HepG2 (cell line): ENCODE results near the gene KRI1. TPM values are rescaled to one million over a fixed set of nuclear protein-coding genes. Genes with fewer than 3 reads are reported as not detected.
A peak's percentile ranks its signal among the peaks of the same experiment; 100 is the strongest.

Experiments
- BORCS8-MEF2B ChIP-seq: sonication (generic); formaldehyde crosslinking; IDR thresholded peaks from 2 replicates; pipeline ENCODE4 v1.8.0; 2022; ENCODE audit warnings: mild to moderate bottlenecking, missing genetic modification reagents
- CHD4 ChIP-seq: fragments of 200-600 bp; sonication (generic); IDR thresholded peaks from 2 replicates; pipeline ENCODE4 v1.7.0; 2017; ENCODE audit warnings: mild to moderate bottlenecking, low read length, borderline replicate concordance
- CSRNP1 ChIP-seq: sonication (generic); formaldehyde crosslinking; IDR thresholded peaks from 2 replicates; pipeline ENCODE4 v1.8.1; 2023; ENCODE audit warnings: mild to moderate bottlenecking, missing genetic modification reagents
- DDIT3 ChIP-seq: sonication (generic); formaldehyde crosslinking; IDR thresholded peaks from 2 replicates; pipeline ENCODE4 v1.4.0; 2020; ENCODE audit warnings: mild to moderate bottlenecking, missing genetic modification reagents
- FOXC1 ChIP-seq: sonication (generic); formaldehyde crosslinking; IDR thresholded peaks from 2 replicates; pipeline ENCODE4 v1.8.0; 2022; ENCODE audit warnings: mild to moderate bottlenecking, missing genetic modification reagents, borderline replicate concordance
- GABPB1 ChIP-seq: IDR thresholded peaks from 2 replicates; pipeline ENCODE4 v1.6.1; 2016; ENCODE audit warnings: mild to moderate bottlenecking, missing genetic modification reagents, moderate library complexity, missing compliant biosample characterization
- GTF3A ChIP-seq: sonication (generic); formaldehyde crosslinking; conservative IDR thresholded peaks from 2 replicates; pipeline ENCODE4 v1.4.0; 2020; ENCODE audit warnings: mild to moderate bottlenecking, missing genetic modification reagents
- NFIC ChIP-seq: IDR thresholded peaks from 2 replicates; pipeline ENCODE4 v1.6.1; 2012; ENCODE audit warnings: mild to moderate bottlenecking, low read length, inconsistent platforms
- NR2C2 ChIP-seq: sonication (generic); formaldehyde crosslinking; IDR thresholded peaks from 2 replicates; pipeline ENCODE4 v1.4.0; 2020; ENCODE audit warnings: missing genetic modification reagents, mild to moderate bottlenecking, moderate library complexity, borderline replicate concordance
- PAF1 ChIP-seq: IDR thresholded peaks from 2 replicates; pipeline ENCODE4 v1.6.1; 2016; ENCODE audit warnings: missing genetic modification reagents, missing compliant biosample characterization
- PAWR ChIP-seq: sonication (generic); formaldehyde crosslinking; IDR thresholded peaks from 2 replicates; pipeline ENCODE4 v1.4.0; 2020; ENCODE audit warnings: missing genetic modification reagents, mild to moderate bottlenecking, borderline replicate concordance
- REL ChIP-seq: sonication (generic); formaldehyde crosslinking; conservative IDR thresholded peaks from 2 replicates; pipeline ENCODE4 v1.8.0; 2022; ENCODE audit warnings: mild to moderate bottlenecking, missing genetic modification reagents, moderate library complexity
- RFX1 ChIP-seq: fragments of 450-650 bp; IDR thresholded peaks from 2 replicates; pipeline ENCODE4 v1.6.1; 2017
- RFX3 ChIP-seq: IDR thresholded peaks from 2 replicates; pipeline ENCODE4 v1.6.1; 2016; ENCODE audit warnings: missing biosample characterization, missing genetic modification reagents
- SALL1 ChIP-seq: sonication (generic); formaldehyde crosslinking; IDR thresholded peaks from 2 replicates; pipeline ENCODE4 v1.8.0; 2022; ENCODE audit warnings: mild to moderate bottlenecking, missing genetic modification reagents
- SMC3 ChIP-seq: IDR thresholded peaks from 2 replicates; pipeline ENCODE4 v1.6.1; 2011; ENCODE audit warnings: low read length, improper control_type of control experiment
- SMYD3 ChIP-seq: sonication (generic); formaldehyde crosslinking; IDR thresholded peaks from 2 replicates; pipeline ENCODE4 v1.8.1; 2023; ENCODE audit warnings: mild to moderate bottlenecking, missing genetic modification reagents
- TFDP1 ChIP-seq: IDR thresholded peaks from 2 replicates; pipeline ENCODE4 v1.6.1; 2016; ENCODE audit warnings: missing compliant biosample characterization, missing genetic modification reagents, borderline replicate concordance
- ZBTB2 ChIP-seq: sonication (generic); formaldehyde crosslinking; IDR thresholded peaks from 2 replicates; pipeline ENCODE4 v1.8.0; 2022; ENCODE audit warnings: low read depth, missing genetic modification reagents
- ZEB1 ChIP-seq: IDR thresholded peaks from 2 replicates; pipeline ENCODE4 v1.6.1; 2012; ENCODE audit warnings: mild to moderate bottlenecking, low read depth, inconsistent platforms; ENCODE audit not compliant: insufficient replicate concordance
- ZKSCAN1 ChIP-seq: fragments of 150-350 bp; IDR thresholded peaks from 2 replicates; pipeline ENCODE4 v1.6.1; 2014; ENCODE audit warnings: low read length
- ZNF331 ChIP-seq: sonication (generic); formaldehyde crosslinking; IDR thresholded peaks from 2 replicates; pipeline ENCODE4 v1.4.0; 2020; ENCODE audit warnings: missing genetic modification reagents
- ZNF629 ChIP-seq: sonication (generic); formaldehyde crosslinking; conservative IDR thresholded peaks from 2 replicates; pipeline ENCODE4 v1.5.0; 2020; ENCODE audit warnings: missing genetic modification reagents
- ZNF780A ChIP-seq: sonication (generic); formaldehyde crosslinking; IDR thresholded peaks from 2 replicates; pipeline ENCODE4 v1.8.0; 2022; ENCODE audit warnings: mild to moderate bottlenecking, missing genetic modification reagents, moderate library complexity
- polyA plus RNA-seq, 8 experiments: library from polyadenylated mRNA; depleted of rRNA in 3 of 8; stranded (reverse) in 7 of 8; unstranded in 1 of 8; fragments of >200 nt; fragmentation: Illumina TruSeq in 4 of 8; extraction: Trizol in 4 of 8; gene quantifications; 2 replicates each; pipeline versions ENCODE4 v1.2.1 to v1.2.3, GENCODE V29; 2011 to 2016; ENCODE audit warnings: low read depth in 4 of 8, missing spikeins in 1 of 8, mixed read lengths in 1 of 8; ENCODE audit not compliant: insufficient read depth in 1 of 8
- total RNA-seq, 5 experiments: library from RNA; depleted of rRNA; stranded (reverse); fragments of >200 nt; fragmentation: Illumina TruSeq; extraction: Trizol; gene quantifications; 2 replicates each; pipeline ENCODE4 v1.2.3, GENCODE V29; 2016; ENCODE audit warnings: low read depth in 1 of 5
- TF ChIP-seq, protein P1 (sequence below): sonication (generic); formaldehyde crosslinking; IDR thresholded peaks from 2 replicates; pipeline ENCODE4 v1.5.0; 2020; ENCODE audit warnings: mild to moderate bottlenecking, missing genetic modification reagents
- TF ChIP-seq, protein P2 (sequence below): IDR thresholded peaks from 2 replicates; pipeline ENCODE4 v1.6.1; 2016; ENCODE audit warnings: low read depth, borderline replicate concordance

KRI1 gene
- total and polyA plus RNA-seq, 2 of the 13 experiments (the other 11 are each of a cell fraction or from before 2014, with no cell fraction given), result 9.1 to 11.7 TPM

DNA sequence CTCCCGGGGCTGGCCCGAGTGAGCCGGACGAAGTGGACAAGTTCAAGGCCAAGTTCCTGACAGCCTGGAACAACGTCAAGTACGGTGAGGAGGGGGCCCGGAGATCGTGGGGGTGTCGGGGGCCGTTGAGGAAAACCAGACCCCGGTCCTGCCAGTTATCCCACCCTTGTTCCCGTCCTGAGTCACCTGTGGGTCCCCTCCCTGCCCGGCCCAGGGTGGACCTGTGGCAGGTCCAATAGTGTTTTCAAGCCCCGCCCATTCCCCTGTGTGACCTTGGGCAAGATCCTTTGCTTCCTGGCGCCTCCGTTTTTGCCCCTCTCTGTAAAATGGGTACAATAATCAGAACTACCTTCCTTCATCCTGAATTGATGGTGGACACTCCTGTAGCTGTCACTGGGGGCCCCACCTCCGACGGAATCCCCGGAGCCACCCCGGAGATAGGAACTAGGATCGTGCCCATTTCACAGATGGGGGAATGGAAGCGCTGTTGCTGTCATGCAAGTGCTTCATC is 21.5 kb downstream of the KRI1 start (continued):
- TF ChIP-seq TFDP1 (CRISPR knock-in tag) (no peak), RFX1 (no peak), PAWR (no peak), CSRNP1 (CRISPR knock-in tag) (0 out of 2 replicates have a peak, but pooled peaks have one; percentile 28), REL (CRISPR knock-in tag) (no peak), ZNF331 (no peak), NR2C2 (CRISPR knock-in tag) (no peak), FOXC1 (CRISPR knock-in tag) (no peak), ZNF629 (peak; percentile 99), ZNF780A (no peak), ZEB1 (no peak), CHD4 (peak; percentile 85; the same call in 1 of the 2 replicates), SALL1 (CRISPR knock-in tag) (no peak), GTF3A (CRISPR knock-in tag) (no peak), GABPB1 (CRISPR knock-in tag) (no peak), SMYD3 (CRISPR knock-in tag) (no peak), ZKSCAN1 (no peak), SMC3 (no peak), DDIT3 (CRISPR knock-in tag) (no peak), BORCS8-MEF2B (0 out of 2 replicates have a peak, but pooled peaks have one; percentile 54), ZBTB2 (CRISPR knock-in tag) (no peak), NFIC (no peak), PAF1 (no peak), RFX3 (CRISPR knock-in tag) (no peak)
- TF ChIP-seq, protein P1, sequence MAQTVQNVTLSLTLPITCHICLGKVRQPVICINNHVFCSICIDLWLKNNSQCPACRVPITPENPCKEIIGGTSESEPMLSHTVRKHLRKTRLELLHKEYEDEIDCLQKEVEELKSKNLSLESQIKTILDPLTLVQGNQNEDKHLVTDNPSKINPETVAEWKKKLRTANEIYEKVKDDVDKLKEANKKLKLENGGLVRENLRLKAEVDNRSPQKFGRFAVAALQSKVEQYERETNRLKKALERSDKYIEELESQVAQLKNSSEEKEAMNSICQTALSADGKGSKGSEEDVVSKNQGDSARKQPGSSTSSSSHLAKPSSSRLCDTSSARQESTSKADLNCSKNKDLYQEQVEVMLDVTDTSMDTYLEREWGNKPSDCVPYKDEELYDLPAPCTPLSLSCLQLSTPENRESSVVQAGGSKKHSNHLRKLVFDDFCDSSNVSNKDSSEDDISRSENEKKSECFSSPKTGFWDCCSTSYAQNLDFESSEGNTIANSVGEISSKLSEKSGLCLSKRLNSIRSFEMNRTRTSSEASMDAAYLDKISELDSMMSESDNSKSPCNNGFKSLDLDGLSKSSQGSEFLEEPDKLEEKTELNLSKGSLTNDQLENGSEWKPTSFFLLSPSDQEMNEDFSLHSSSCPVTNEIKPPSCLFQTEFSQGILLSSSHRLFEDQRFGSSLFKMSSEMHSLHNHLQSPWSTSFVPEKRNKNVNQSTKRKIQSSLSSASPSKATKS (CRISPR knock-in tag), result no peak
- TF ChIP-seq, protein P2, sequence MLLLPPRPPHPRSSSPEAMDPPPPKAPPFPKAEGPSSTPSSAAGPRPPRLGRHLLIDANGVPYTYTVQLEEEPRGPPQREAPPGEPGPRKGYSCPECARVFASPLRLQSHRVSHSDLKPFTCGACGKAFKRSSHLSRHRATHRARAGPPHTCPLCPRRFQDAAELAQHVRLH (CRISPR knock-in tag), result no peak
